HL-60/S4 treated with retinoic acid at 250 ng/mL for 4 days and 3 days (cell line): ENCODE measurements around the gene IL18RAP.

Experiments
- in situ Hi-C: fragments of 300-500 bp; cut with MboI; formaldehyde crosslinking; loops from 2 replicates; pipeline ENCODE4 v1.7.0; 2022; ENCODE audit warnings: low sequenced_read_pairs

Gene IL18RAP

GRCh38 chr2:102451968-102452367, 29.0 kb downstream of the IL18RAP start:
- in situ Hi-C loops, result no loop called here

GRCh38 chr2:102453501-102453900, 30.5 kb downstream of the IL18RAP start:
- in situ Hi-C loops, result no loop called here

GRCh38 chr2:102455061-102455670, 32.2 kb downstream of the IL18RAP start:
- in situ Hi-C loops, result no loop called here

GRCh38 chr2:102460467-102460866, 37.5 kb downstream of the IL18RAP start:
- in situ Hi-C loops, result no loop called here

- in situ Hi-C loops, result no loop called here
Observed at GRCh38 chr2:102461188-102461587, 38.2 kb downstream of the IL18RAP start.

- in situ Hi-C loops, result no loop called here
Observed at GRCh38 chr2:102463160-102463559, 40.2 kb downstream of the IL18RAP start.

GRCh38 chr2:102470168-102470567, 47.2 kb downstream of the IL18RAP start:
- in situ Hi-C loops, result no loop called here

- in situ Hi-C loops, result no loop called here
Observed at GRCh38 chr2:102473020-102473419, 50.1 kb downstream of the IL18RAP start, which contains the start of gene SLC9A4. TSS of gene SLC9A4 (plus strand) at chr2:102473226. CDS start at chr2:102473760, 534 bp downstream.

- in situ Hi-C loops, result no loop called here
Observed at GRCh38 chr2:102473631-102474030, 50.7 kb downstream of the IL18RAP start.

GRCh38 chr2:102474785-102475184, 51.8 kb downstream of the IL18RAP start:
- in situ Hi-C loops, result no loop called here

- in situ Hi-C loops, result no loop called here
Observed at GRCh38 chr2:102478686-102479470, 55.9 kb downstream of the IL18RAP start.

- in situ Hi-C loops, result no loop called here
Observed at GRCh38 chr2:102480285-102481195, 57.6 kb downstream of the IL18RAP start.

- in situ Hi-C loops, result no loop called here
Observed at GRCh38 chr2:102481931-102482330, 59.0 kb downstream of the IL18RAP start.

GRCh38 chr2:102483086-102483485, 60.1 kb downstream of the IL18RAP start:
- in situ Hi-C loops, result no loop called here

- in situ Hi-C loops, result no loop called here
Observed at GRCh38 chr2:102484310-102485061, 61.5 kb downstream of the IL18RAP start.

- in situ Hi-C loops, result no loop called here
Observed at GRCh38 chr2:102485147-102485785, 62.3 kb downstream of the IL18RAP start.

- in situ Hi-C loops, result no loop called here
Observed at GRCh38 chr2:102486941-102487702, 64.2 kb downstream of the IL18RAP start.

- in situ Hi-C loops, result no loop called here
Observed at GRCh38 chr2:102487761-102488462, 65.0 kb downstream of the IL18RAP start.

- in situ Hi-C loops, result no loop called here
Observed at GRCh38 chr2:102489646-102490045, 66.7 kb downstream of the IL18RAP start.
